GM21447 (cell line): ENCODE results near the gene ANKRD6.

Experiments used
- ATAC-seq: cut with Tn5 transposase; IDR thresholded peaks from one replicate; pipeline ENCODE4 v1.9.1; 2021; ENCODE audit not compliant: unreplicated experiment

ANKRD6 gene

DNA sequence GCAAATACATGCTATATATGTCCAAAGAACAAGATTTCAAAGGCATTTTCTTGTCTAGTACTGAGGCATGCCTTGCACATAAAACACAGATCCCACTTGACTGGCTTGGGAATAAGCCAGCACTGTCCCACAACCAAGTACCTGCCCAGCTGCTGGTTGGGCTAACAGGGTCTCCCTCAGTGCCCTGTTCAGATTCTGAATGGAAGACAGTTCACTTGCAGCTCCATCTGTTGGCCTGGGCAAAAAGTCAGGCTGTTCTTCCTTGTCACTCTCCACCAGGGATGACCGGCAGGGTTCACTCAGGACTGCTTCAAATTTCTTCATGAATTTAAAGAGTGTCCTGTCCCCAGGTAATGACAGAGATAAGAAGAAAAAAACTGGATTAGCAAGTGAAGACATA is 250.0 kb downstream of the ANKRD6 start:
- no peak for ATAC-seq
